ENCODE measurements around the gene AEBP2.

The AEBP2 gene

DNA sequence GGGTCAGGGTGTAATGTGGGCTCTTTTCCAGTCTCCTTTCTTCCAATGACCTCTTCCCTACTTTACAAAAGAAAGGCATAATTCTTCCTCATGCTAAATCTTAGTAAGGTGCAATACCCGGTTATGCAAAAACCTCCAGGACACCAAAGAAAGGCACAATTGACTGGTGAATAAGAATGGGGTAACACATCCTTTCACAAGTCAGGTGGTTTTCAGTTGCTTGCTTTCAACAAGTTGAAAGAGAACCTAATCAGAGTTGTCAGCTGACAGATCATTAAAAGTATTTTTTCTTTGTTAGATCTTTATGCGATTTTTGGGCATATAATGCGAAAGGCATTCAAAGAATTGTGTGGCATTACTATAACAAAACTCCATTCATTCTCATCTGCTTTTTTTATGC, 1.3 kb upstream of the AEBP2 start:
- Histone ChIP-seq H3K27ac (ENCODE audit: low read depth, low read length) (no peak overlapping the region), H3K36me3 (ENCODE audit: control insufficient read depth in 1 of 2, insufficient read depth in 2 of 2, low read length in 2 of 2) (no peaks in the 10 kb centered on the region), H3K9me3 (ENCODE audit: control insufficient read depth in 1 of 2, low read length in 2 of 2) (no peaks in the 10 kb centered on the region), H3K27me3 (ENCODE audit: control insufficient read depth in 1 of 2, insufficient read depth in 2 of 2, low read length in 2 of 2) (no peaks in the 10 kb centered on the region), H3K4me1 (ENCODE audit: control insufficient read depth in 1 of 2, insufficient read depth in 2 of 2, low read length in 2 of 2) (peaks cover 9 to 10% of the 10 kb centered on the region in 2 donors), H3K9ac (ENCODE audit: low read depth in 1 of 2, low read length in 2 of 2) (no peak overlapping the region), H3K4me3 (ENCODE audit: low read depth in 1 of 2, low read length in 2 of 2) (no peak overlapping the region)

DNA sequence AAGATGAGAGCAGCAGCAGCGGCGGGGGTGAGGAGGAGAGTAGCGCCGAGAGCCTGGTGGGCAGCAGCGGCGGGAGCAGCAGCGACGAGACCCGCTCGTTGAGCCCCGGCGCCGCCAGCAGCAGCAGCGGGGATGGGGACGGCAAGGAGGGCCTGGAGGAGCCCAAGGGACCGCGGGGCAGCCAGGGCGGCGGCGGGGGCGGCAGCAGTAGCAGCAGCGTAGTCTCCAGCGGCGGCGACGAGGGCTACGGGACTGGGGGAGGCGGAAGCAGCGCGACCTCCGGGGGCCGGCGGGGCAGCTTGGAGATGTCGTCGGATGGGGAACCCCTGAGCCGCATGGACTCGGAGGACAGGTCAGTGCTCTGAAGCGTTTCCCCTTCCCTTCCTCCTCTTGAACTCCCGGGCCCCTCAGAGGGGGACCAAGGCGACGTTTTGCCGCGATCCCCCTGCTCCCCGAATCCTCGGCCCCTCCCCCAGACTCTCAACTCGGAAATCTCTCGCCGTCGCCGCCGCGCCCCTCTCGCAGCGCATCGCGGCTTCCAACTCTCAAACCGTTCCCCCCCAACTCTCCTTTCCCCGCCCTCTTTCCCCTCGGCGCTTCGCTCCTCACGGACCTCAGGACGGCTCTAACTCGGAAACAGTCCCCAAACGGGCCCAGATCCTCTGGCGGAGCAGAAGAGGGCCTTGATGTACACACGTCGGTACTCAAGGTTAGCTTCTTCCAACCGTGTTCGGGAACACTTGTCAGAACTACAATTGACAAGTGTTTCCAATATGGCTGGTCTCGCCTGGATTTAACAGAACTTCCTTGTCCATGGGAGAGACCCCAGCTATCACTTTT, 947 bp downstream of the AEBP2 start:
- Histone ChIP-seq H3K27ac (ENCODE audit: low read depth, low read length) (peak overlapping the region; percentile 78), H3K36me3 (ENCODE audit: control insufficient read depth in 1 of 2, insufficient read depth in 2 of 2, low read length in 2 of 2) (no peaks in the 10 kb centered on the region), H3K9ac (ENCODE audit: low read depth in 1 of 2, low read length in 2 of 2) (peak overlapping the region; percentile 86 to 93), H3K4me3 (ENCODE audit: low read depth in 1 of 2, low read length in 2 of 2) (peak overlapping the region; percentile 86 to 88), H3K4me1 (ENCODE audit: control insufficient read depth in 1 of 2, insufficient read depth in 2 of 2, low read length in 2 of 2) (peaks cover 9 to 10% of the 10 kb centered on the region in 2 donors), H3K9me3 (ENCODE audit: control insufficient read depth in 1 of 2, low read length in 2 of 2) (no peaks in the 10 kb centered on the region), H3K27me3 (ENCODE audit: control insufficient read depth in 1 of 2, insufficient read depth in 2 of 2, low read length in 2 of 2) (no peaks in the 10 kb centered on the region)

DNA sequence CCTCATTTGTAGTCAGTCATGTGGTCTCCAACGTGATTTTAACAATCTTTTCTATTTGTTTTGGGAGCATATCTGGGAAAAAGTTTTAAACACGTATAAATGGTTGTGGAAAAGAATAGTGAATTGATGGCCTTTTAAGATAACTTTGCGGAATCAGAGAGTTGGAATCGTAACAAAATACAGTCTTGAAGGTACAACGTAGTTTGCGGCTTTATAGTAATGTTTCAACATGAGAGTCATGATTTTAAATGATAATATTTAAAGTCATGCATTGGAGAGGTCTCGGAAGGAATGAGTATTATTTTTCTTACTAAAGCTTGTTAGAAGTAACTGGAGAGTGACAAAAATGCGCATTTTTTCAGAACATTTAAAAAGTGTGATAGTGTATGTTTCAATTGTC, 1.6 kb downstream of the AEBP2 start:
- Histone ChIP-seq H3K36me3 (ENCODE audit: control insufficient read depth in 1 of 2, insufficient read depth in 2 of 2, low read length in 2 of 2) (no peaks in the 10 kb centered on the region), H3K4me3 (ENCODE audit: low read depth in 1 of 2, low read length in 2 of 2) (peak overlapping the region; percentile 86 to 88), H3K4me1 (ENCODE audit: control insufficient read depth in 1 of 2, insufficient read depth in 2 of 2, low read length in 2 of 2) (peaks cover 9 to 10% of the 10 kb centered on the region in 2 donors), H3K27ac (ENCODE audit: low read depth, low read length) (peak overlapping the region; percentile 78), H3K27me3 (ENCODE audit: control insufficient read depth in 1 of 2, insufficient read depth in 2 of 2, low read length in 2 of 2) (no peaks in the 10 kb centered on the region), H3K9me3 (ENCODE audit: control insufficient read depth in 1 of 2, low read length in 2 of 2) (no peaks in the 10 kb centered on the region), H3K9ac (ENCODE audit: low read depth in 1 of 2, low read length in 2 of 2) (peak overlapping the region; percentile 86 to 93)

DNA sequence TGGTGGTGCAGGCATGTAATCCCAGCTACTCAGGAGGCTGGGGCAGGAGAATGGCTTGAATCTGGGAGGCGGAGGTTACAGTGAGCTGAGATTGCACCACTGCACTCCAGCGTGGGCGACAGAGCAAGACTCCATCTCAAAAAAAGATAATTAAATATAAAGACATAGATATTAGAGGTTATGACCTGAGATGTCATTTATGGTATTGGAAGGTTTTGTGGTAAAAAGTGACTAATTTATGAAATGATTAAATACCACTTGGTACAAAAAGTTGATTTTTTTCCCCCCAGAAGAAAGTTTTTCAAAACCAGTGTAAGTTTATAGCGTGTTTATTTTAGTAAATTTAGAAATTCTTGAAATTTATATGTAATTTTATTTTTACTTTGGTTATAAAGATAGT, 4.3 kb downstream of the AEBP2 start:
- Histone ChIP-seq H3K9me3 (ENCODE audit: control insufficient read depth in 1 of 2, low read length in 2 of 2) (no peaks in the 10 kb centered on the region), H3K27ac (ENCODE audit: low read depth, low read length) (no peak overlapping the region), H3K4me1 (ENCODE audit: control insufficient read depth in 1 of 2, insufficient read depth in 2 of 2, low read length in 2 of 2) (peaks cover 9 to 10% of the 10 kb centered on the region in 2 donors), H3K4me3 (ENCODE audit: low read depth in 1 of 2, low read length in 2 of 2) (no peak overlapping the region), H3K9ac (ENCODE audit: low read depth in 1 of 2, low read length in 2 of 2) (no peak overlapping the region), H3K36me3 (ENCODE audit: control insufficient read depth in 1 of 2, insufficient read depth in 2 of 2, low read length in 2 of 2) (no peaks in the 10 kb centered on the region), H3K27me3 (ENCODE audit: control insufficient read depth in 1 of 2, insufficient read depth in 2 of 2, low read length in 2 of 2) (no peaks in the 10 kb centered on the region)

DNA sequence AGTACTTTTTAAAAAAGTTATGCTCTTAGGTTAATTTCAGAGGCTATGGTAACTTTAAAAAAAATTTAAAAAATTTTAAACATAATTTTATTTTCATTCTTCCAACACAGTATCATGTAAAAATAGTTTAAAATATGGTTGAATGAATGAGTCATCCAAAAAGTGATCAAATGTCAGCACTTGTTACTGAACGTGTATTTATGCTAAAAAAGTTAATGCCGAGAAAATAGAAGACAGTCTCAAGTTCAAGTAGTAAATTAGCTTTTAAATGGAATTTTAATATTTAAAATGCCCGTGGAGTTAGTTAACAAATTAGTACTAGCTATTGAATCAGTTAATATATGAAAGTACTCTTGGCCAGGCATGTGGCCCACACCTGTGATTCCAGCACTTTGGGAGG, 4.8 kb downstream of the AEBP2 start:
- no peak overlapping the region for H3K27ac ChIP-seq (ENCODE audit: low read depth, low read length)
- H3K9ac ChIP-seq (ENCODE audit: low read depth in 1 of 2, low read length in 2 of 2) = no peak overlapping the region
- peaks cover 9 to 10% of the 10 kb centered on the region in 2 donors for H3K4me1 ChIP-seq (ENCODE audit: control insufficient read depth in 1 of 2, insufficient read depth in 2 of 2, low read length in 2 of 2)
- H3K4me3 ChIP-seq (ENCODE audit: low read depth in 1 of 2, low read length in 2 of 2) = no peak overlapping the region
- no peaks in the 10 kb centered on the region for H3K27me3 ChIP-seq (ENCODE audit: control insufficient read depth in 1 of 2, insufficient read depth in 2 of 2, low read length in 2 of 2)
- no peaks in the 10 kb centered on the region for H3K36me3 ChIP-seq (ENCODE audit: control insufficient read depth in 1 of 2, insufficient read depth in 2 of 2, low read length in 2 of 2)
- H3K9me3 ChIP-seq (ENCODE audit: control insufficient read depth in 1 of 2, low read length in 2 of 2) = no peaks in the 10 kb centered on the region

DNA sequence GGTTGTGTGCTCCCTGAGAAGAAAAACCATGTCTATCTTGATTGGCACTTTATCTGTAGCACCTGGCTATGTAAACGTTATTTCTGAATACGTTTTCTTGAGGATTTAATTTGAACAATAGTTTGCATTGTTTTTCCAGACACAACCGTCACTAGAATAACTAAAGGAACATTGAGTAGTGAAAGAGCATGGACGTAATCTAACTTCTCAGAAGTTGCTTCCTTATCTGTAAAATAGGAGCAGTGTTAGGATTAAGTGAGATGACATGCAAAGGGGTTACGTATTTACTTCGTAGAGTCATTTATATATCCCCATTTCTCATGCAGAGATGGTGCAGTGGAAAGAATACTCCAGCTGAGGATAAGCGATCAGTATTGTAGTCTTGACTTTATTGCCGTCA, 8.1 kb downstream of the AEBP2 start:
- no peak overlapping the region for H3K27ac ChIP-seq (ENCODE audit: low read depth, low read length)
- no peak overlapping the region for H3K9ac ChIP-seq (ENCODE audit: low read depth in 1 of 2, low read length in 2 of 2)
- H3K4me3 ChIP-seq (ENCODE audit: low read depth in 1 of 2, low read length in 2 of 2) = no peak overlapping the region
- no peaks in the 10 kb centered on the region for H3K9me3 ChIP-seq (ENCODE audit: control insufficient read depth in 1 of 2, low read length in 2 of 2)
- no peaks in the 10 kb centered on the region for H3K36me3 ChIP-seq (ENCODE audit: control insufficient read depth in 1 of 2, insufficient read depth in 2 of 2, low read length in 2 of 2)
- peaks cover under 1% of the 10 kb centered on the region in 2 donors for H3K4me1 ChIP-seq (ENCODE audit: control insufficient read depth in 1 of 2, insufficient read depth in 2 of 2, low read length in 2 of 2)
- no peaks in the 10 kb centered on the region for H3K27me3 ChIP-seq (ENCODE audit: control insufficient read depth in 1 of 2, insufficient read depth in 2 of 2, low read length in 2 of 2)

DNA sequence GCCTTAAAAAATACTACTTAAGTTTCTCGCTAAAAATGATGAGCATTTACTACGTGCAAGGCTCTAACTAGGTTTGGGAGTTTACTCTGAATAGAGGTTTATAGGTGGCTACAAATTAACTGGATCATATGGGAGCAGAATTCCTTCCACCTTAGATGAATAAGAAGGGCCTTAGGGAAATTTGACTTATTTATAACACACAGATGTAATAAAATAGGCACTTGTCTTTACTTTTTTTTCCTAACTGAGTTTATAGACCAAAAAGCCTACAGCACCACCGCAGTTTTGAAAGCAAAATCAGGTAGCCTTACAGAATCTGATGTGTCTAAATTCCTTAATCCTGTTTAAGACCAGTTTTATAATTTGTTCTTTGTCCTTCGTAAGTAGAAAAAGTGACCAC, 10.5 kb downstream of the AEBP2 start:
- H3K4me3 ChIP-seq (ENCODE audit: low read depth in 1 of 2, low read length in 2 of 2) = no peak overlapping the region
- no peaks in the 10 kb centered on the region for H3K36me3 ChIP-seq (ENCODE audit: control insufficient read depth in 1 of 2, insufficient read depth in 2 of 2, low read length in 2 of 2)
- no peak overlapping the region for H3K9ac ChIP-seq (ENCODE audit: low read depth in 1 of 2, low read length in 2 of 2)
- H3K27me3 ChIP-seq (ENCODE audit: control insufficient read depth in 1 of 2, insufficient read depth in 2 of 2, low read length in 2 of 2) = no peaks in the 10 kb centered on the region
- no peaks in the 10 kb centered on the region for H3K9me3 ChIP-seq (ENCODE audit: control insufficient read depth in 1 of 2, low read length in 2 of 2)
- H3K27ac ChIP-seq (ENCODE audit: low read depth, low read length) = no peak overlapping the region
- peaks cover 0 to 4% of the 10 kb centered on the region in 2 donors for H3K4me1 ChIP-seq (ENCODE audit: control insufficient read depth in 1 of 2, insufficient read depth in 2 of 2, low read length in 2 of 2)

DNA sequence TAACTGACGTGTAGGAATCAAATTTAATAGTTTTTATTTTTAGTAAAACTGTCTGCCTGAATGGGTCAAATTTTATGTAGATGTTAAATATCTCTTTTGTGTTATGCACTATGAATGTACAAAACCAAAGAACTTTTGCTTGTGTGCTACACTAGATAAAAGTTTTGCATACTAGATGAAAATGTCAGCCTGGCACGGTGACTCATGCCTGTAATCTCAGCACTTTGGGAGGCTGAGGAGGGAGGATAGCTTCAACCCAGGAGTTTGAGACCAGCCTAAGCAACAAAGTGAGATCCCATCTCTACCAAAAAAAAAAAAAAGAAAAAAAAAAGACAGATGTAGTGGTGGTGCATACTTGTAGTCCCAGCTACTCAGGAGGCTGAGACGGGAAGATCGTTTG, 11.1 kb downstream of the AEBP2 start:
- Histone ChIP-seq H3K27ac (ENCODE audit: low read depth, low read length) (no peak overlapping the region), H3K4me1 (ENCODE audit: control insufficient read depth in 1 of 2, insufficient read depth in 2 of 2, low read length in 2 of 2) (peaks cover 0 to 4% of the 10 kb centered on the region in 2 donors), H3K9ac (ENCODE audit: low read depth in 1 of 2, low read length in 2 of 2) (no peak overlapping the region), H3K36me3 (ENCODE audit: control insufficient read depth in 1 of 2, insufficient read depth in 2 of 2, low read length in 2 of 2) (no peaks in the 10 kb centered on the region), H3K27me3 (ENCODE audit: control insufficient read depth in 1 of 2, insufficient read depth in 2 of 2, low read length in 2 of 2) (no peaks in the 10 kb centered on the region), H3K4me3 (ENCODE audit: low read depth in 1 of 2, low read length in 2 of 2) (no peak overlapping the region), H3K9me3 (ENCODE audit: control insufficient read depth in 1 of 2, low read length in 2 of 2) (no peaks in the 10 kb centered on the region)

DNA sequence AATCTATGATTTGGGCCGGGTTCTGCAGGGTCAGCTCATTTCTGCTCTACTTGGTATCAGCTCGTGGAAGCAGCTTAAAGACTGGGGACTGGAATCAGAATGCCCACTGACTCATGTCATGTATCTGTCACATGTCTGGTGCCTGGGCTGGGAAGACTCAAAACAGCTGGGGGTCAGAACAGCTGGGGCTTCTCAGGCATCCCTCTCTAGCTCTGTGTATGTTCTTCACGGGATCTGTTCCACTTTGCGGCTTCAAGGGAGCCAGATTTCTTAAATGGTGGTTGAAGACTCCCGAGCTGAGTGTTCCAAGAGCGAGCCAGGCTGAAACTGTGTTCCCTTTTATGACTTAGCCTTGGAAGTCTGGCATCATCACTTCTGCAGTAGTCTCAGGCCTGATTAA, 11.9 kb downstream of the AEBP2 start:
- H3K27me3 ChIP-seq (ENCODE audit: control insufficient read depth in 1 of 2, insufficient read depth in 2 of 2, low read length in 2 of 2) = no peaks in the 10 kb centered on the region
- no peak overlapping the region for H3K9ac ChIP-seq (ENCODE audit: low read depth in 1 of 2, low read length in 2 of 2)
- H3K4me3 ChIP-seq (ENCODE audit: low read depth in 1 of 2, low read length in 2 of 2) = no peak overlapping the region
- peaks cover 0 to 4% of the 10 kb centered on the region in 2 donors for H3K4me1 ChIP-seq (ENCODE audit: control insufficient read depth in 1 of 2, insufficient read depth in 2 of 2, low read length in 2 of 2)
- H3K9me3 ChIP-seq (ENCODE audit: control insufficient read depth in 1 of 2, low read length in 2 of 2) = no peaks in the 10 kb centered on the region
- H3K36me3 ChIP-seq (ENCODE audit: control insufficient read depth in 1 of 2, insufficient read depth in 2 of 2, low read length in 2 of 2) = peaks cover 0 to 2% of the 10 kb centered on the region in 2 donors
- H3K27ac ChIP-seq (ENCODE audit: low read depth, low read length) = no peak overlapping the region

DNA sequence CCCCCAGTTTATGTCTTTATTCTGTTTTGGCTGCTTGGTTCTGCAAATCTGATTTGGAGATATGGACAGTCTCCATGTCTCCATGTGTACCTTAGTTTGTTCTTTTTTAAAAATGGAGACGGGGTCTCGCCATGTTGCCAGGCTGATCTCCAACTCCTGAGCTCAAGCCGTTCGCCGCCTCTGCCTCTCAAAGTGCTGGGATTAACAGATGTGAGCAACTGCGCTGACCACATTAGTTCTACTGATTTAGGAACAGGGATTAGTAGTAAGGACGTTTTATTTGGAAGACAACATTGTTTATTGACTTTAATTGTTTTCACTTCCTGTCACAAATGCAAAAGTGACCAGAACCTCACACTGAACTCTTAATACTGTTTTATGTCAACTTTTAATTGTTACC, 14.7 kb downstream of the AEBP2 start:
- Histone ChIP-seq H3K4me3 (ENCODE audit: low read depth in 1 of 2, low read length in 2 of 2) (no peak overlapping the region), H3K9me3 (ENCODE audit: control insufficient read depth in 1 of 2, low read length in 2 of 2) (no peaks in the 10 kb centered on the region), H3K4me1 (ENCODE audit: control insufficient read depth in 1 of 2, insufficient read depth in 2 of 2, low read length in 2 of 2) (peaks cover 0 to 4% of the 10 kb centered on the region in 2 donors), H3K9ac (ENCODE audit: low read depth in 1 of 2, low read length in 2 of 2) (no peak overlapping the region), H3K27me3 (ENCODE audit: control insufficient read depth in 1 of 2, insufficient read depth in 2 of 2, low read length in 2 of 2) (no peaks in the 10 kb centered on the region), H3K36me3 (ENCODE audit: control insufficient read depth in 1 of 2, insufficient read depth in 2 of 2, low read length in 2 of 2) (peaks cover 0 to 13% of the 10 kb centered on the region in 2 donors), H3K27ac (ENCODE audit: low read depth, low read length) (no peak overlapping the region)

Data from duodenal mucosa (tissue), 2 donors.